WTC11 (cell line): ENCODE results near the gene AGAP3.

Experiments
- ATF1 ChIP-seq: sonication (generic); formaldehyde crosslinking; IDR thresholded peaks from 2 replicates; pipeline ENCODE4 v1.8.1; 2023; ENCODE audit warnings: mild to moderate bottlenecking, moderate library complexity, missing genetic modification reagents
- CREM ChIP-seq: sonication (generic); formaldehyde crosslinking; IDR thresholded peaks from 2 replicates; pipeline ENCODE4 v1.8.1; 2022; ENCODE audit warnings: mild to moderate bottlenecking, missing genetic modification reagents, moderate library complexity
- ETV6 ChIP-seq: sonication (generic); formaldehyde crosslinking; IDR thresholded peaks from 2 replicates; pipeline ENCODE4 v1.8.1; 2022; ENCODE audit warnings: mild to moderate bottlenecking, missing genetic modification reagents
- NFATC4 ChIP-seq: fragments of 250-450 bp; sonication (Bioruptor Pico); IDR thresholded peaks from 2 replicates; pipeline ENCODE4 v1.9.0; 2021; ENCODE audit warnings: mild to moderate bottlenecking
- NFYB ChIP-seq: sonication (generic); formaldehyde crosslinking; conservative IDR thresholded peaks from 2 replicates; pipeline ENCODE4 v1.8.0; 2022; ENCODE audit warnings: low read depth, missing genetic modification reagents
- NR3C1 ChIP-seq: sonication (generic); formaldehyde crosslinking; conservative IDR thresholded peaks from 2 replicates; pipeline ENCODE4 v1.8.1; 2023; ENCODE audit warnings: low read depth, mild to moderate bottlenecking, missing genetic modification reagents
- TEAD1 ChIP-seq: sonication (generic); formaldehyde crosslinking; IDR thresholded peaks from 2 replicates; pipeline ENCODE4 v1.8.0; 2022; ENCODE audit warnings: mild to moderate bottlenecking, missing genetic modification reagents
- TEAD4 ChIP-seq: sonication (generic); formaldehyde crosslinking; IDR thresholded peaks from 2 replicates; pipeline ENCODE4 v1.8.0; 2022; ENCODE audit warnings: mild to moderate bottlenecking, missing genetic modification reagents
- TP53 ChIP-seq: sonication (generic); formaldehyde crosslinking; IDR thresholded peaks from 2 replicates; pipeline ENCODE4 v1.8.1; 2023; ENCODE audit warnings: mild to moderate bottlenecking, missing genetic modification reagents
- TF ChIP-seq, protein P1 (sequence below): sonication (generic); formaldehyde crosslinking; IDR thresholded peaks from 2 replicates; pipeline ENCODE4 v1.8.1; 2023; ENCODE audit warnings: mild to moderate bottlenecking, missing genetic modification reagents, moderate library complexity
- TF ChIP-seq, protein P2 (sequence below): fragments of 200-600 bp; IDR thresholded peaks from 2 replicates; pipeline ENCODE4 v1.8.0; 2022; ENCODE audit warnings: antibody characterized with exemption
- TF ChIP-seq, protein P3 (sequence below): sonication (generic); formaldehyde crosslinking; IDR thresholded peaks from 2 replicates; pipeline ENCODE4 v1.8.1; 2023; ENCODE audit warnings: mild to moderate bottlenecking, missing genetic modification reagents, borderline replicate concordance
- TF ChIP-seq, protein P4 (sequence below): sonication (generic); formaldehyde crosslinking; conservative IDR thresholded peaks from 2 replicates; pipeline ENCODE4 v1.8.1; 2023; ENCODE audit warnings: mild to moderate bottlenecking, low read depth, missing genetic modification reagents, moderate library complexity
- TF ChIP-seq, protein P5 (sequence below): fragments of 250-450 bp; sonication (Bioruptor Pico); IDR thresholded peaks from 2 replicates; pipeline ENCODE4 v2.1.2; 2022; ENCODE audit warnings: mild to moderate bottlenecking, moderate library complexity

DNA sequence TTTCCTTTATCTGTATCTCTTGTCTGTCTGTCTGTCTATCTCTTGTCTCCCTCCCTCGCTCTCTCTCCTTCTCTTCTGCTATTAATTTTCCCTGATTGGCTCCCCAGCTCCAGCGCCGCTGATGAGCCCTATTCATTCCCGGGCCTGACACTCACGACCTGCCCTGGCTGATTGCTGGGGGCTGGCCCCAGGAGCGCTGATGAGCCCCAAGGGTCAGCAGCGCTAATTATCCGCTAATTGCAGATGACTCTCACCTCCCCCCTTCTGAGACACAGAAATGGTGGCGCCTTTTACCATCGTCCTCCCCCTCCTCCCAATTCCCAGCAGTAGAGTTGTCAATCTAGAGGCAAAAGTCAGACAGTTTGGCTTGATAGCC, 82.5 kb downstream of the AGAP3 start:
- TF ChIP-seq, protein P1, sequence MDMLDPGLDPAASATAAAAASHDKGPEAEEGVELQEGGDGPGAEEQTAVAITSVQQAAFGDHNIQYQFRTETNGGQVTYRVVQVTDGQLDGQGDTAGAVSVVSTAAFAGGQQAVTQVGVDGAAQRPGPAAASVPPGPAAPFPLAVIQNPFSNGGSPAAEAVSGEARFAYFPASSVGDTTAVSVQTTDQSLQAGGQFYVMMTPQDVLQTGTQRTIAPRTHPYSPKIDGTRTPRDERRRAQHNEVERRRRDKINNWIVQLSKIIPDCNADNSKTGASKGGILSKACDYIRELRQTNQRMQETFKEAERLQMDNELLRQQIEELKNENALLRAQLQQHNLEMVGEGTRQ (CRISPR knock-in tag), result no peak
- TF ChIP-seq, protein P2, sequence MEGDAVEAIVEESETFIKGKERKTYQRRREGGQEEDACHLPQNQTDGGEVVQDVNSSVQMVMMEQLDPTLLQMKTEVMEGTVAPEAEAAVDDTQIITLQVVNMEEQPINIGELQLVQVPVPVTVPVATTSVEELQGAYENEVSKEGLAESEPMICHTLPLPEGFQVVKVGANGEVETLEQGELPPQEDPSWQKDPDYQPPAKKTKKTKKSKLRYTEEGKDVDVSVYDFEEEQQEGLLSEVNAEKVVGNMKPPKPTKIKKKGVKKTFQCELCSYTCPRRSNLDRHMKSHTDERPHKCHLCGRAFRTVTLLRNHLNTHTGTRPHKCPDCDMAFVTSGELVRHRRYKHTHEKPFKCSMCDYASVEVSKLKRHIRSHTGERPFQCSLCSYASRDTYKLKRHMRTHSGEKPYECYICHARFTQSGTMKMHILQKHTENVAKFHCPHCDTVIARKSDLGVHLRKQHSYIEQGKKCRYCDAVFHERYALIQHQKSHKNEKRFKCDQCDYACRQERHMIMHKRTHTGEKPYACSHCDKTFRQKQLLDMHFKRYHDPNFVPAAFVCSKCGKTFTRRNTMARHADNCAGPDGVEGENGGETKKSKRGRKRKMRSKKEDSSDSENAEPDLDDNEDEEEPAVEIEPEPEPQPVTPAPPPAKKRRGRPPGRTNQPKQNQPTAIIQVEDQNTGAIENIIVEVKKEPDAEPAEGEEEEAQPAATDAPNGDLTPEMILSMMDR, result no peak
- TF ChIP-seq NR3C1 (no peak), TEAD1 (CRISPR knock-in tag) (no peak), CREM (no peak), TP53 (no peak), ATF1 (no peak), NFYB (CRISPR knock-in tag) (no peak), ETV6 (CRISPR knock-in tag) (no peak), TEAD4 (CRISPR knock-in tag) (no peak), NFATC4 (CRISPR knock-in tag) (no peak)
- TF ChIP-seq, protein P3, sequence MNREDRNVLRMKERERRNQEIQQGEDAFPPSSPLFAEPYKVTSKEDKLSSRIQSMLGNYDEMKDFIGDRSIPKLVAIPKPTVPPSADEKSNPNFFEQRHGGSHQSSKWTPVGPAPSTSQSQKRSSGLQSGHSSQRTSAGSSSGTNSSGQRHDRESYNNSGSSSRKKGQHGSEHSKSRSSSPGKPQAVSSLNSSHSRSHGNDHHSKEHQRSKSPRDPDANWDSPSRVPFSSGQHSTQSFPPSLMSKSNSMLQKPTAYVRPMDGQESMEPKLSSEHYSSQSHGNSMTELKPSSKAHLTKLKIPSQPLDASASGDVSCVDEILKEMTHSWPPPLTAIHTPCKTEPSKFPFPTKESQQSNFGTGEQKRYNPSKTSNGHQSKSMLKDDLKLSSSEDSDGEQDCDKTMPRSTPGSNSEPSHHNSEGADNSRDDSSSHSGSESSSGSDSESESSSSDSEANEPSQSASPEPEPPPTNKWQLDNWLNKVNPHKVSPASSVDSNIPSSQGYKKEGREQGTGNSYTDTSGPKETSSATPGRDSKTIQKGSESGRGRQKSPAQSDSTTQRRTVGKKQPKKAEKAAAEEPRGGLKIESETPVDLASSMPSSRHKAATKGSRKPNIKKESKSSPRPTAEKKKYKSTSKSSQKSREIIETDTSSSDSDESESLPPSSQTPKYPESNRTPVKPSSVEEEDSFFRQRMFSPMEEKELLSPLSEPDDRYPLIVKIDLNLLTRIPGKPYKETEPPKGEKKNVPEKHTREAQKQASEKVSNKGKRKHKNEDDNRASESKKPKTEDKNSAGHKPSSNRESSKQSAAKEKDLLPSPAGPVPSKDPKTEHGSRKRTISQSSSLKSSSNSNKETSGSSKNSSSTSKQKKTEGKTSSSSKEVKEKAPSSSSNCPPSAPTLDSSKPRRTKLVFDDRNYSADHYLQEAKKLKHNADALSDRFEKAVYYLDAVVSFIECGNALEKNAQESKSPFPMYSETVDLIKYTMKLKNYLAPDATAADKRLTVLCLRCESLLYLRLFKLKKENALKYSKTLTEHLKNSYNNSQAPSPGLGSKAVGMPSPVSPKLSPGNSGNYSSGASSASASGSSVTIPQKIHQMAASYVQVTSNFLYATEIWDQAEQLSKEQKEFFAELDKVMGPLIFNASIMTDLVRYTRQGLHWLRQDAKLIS, result no peak
- TF ChIP-seq, protein P4, sequence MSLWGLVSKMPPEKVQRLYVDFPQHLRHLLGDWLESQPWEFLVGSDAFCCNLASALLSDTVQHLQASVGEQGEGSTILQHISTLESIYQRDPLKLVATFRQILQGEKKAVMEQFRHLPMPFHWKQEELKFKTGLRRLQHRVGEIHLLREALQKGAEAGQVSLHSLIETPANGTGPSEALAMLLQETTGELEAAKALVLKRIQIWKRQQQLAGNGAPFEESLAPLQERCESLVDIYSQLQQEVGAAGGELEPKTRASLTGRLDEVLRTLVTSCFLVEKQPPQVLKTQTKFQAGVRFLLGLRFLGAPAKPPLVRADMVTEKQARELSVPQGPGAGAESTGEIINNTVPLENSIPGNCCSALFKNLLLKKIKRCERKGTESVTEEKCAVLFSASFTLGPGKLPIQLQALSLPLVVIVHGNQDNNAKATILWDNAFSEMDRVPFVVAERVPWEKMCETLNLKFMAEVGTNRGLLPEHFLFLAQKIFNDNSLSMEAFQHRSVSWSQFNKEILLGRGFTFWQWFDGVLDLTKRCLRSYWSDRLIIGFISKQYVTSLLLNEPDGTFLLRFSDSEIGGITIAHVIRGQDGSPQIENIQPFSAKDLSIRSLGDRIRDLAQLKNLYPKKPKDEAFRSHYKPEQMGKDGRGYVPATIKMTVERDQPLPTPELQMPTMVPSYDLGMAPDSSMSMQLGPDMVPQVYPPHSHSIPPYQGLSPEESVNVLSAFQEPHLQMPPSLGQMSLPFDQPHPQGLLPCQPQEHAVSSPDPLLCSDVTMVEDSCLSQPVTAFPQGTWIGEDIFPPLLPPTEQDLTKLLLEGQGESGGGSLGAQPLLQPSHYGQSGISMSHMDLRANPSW (CRISPR knock-in tag), result no peak
- TF ChIP-seq, protein P5, sequence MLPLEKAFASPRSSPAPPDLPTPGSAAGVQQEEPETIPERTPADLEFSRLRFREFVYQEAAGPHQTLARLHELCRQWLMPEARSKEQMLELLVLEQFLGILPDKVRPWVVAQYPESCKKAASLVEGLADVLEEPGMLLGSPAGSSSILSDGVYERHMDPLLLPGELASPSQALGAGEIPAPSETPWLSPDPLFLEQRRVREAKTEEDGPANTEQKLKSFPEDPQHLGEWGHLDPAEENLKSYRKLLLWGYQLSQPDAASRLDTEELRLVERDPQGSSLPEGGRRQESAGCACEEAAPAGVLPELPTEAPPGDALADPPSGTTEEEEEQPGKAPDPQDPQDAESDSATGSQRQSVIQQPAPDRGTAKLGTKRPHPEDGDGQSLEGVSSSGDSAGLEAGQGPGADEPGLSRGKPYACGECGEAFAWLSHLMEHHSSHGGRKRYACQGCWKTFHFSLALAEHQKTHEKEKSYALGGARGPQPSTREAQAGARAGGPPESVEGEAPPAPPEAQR (CRISPR knock-in tag), result no peak
